GM12878 (cell line): Measurements from ENCODE around the gene SMKR1. TPM values are rescaled to one million over a fixed set of nuclear protein-coding genes. Genes with fewer than 3 reads are reported as not detected.

Experiments used
- ATF7 ChIP-seq: fragments of 450-650 bp; IDR thresholded peaks from 2 replicates; pipeline ENCODE4 v1.6.1; 2016; ENCODE audit warnings: low read depth, mild to moderate bottlenecking
- MEF2B ChIP-seq: fragments of 450-650 bp; IDR thresholded peaks from 2 replicates; pipeline ENCODE4 v1.6.1; 2018; ENCODE audit warnings: mild to moderate bottlenecking, moderate library complexity; ENCODE audit not compliant: partially characterized antibody, poor library complexity, severe bottlenecking
- MTA2 ChIP-seq: fragments of 450-650 bp; IDR thresholded peaks from 2 replicates; pipeline ENCODE4 v1.6.1; 2016; ENCODE audit warnings: low read depth, mild to moderate bottlenecking, moderate library complexity
- NR2C2 ChIP-seq: IDR thresholded peaks from 2 replicates; pipeline ENCODE4 v1.6.1; 2011; ENCODE audit warnings: borderline replicate concordance, low read depth; ENCODE audit not compliant: control insufficient read depth, insufficient read length
- RAD51 ChIP-seq: fragments of 450-650 bp; IDR thresholded peaks from 2 replicates; pipeline ENCODE4 v1.6.1; 2016; ENCODE audit warnings: moderate library complexity, mild to moderate bottlenecking, inconsistent platforms
- SPI1 ChIP-seq: IDR thresholded peaks from 2 replicates; pipeline ENCODE4 v1.6.1; 2011; ENCODE audit warnings: low read depth, mild to moderate bottlenecking, low read length, moderate library complexity, borderline replicate concordance; ENCODE audit not compliant: insufficient read depth
- SREBF2 ChIP-seq: IDR thresholded peaks from 2 replicates; pipeline ENCODE4 v1.6.1; 2012; ENCODE audit warnings: mild to moderate bottlenecking, low read length
- polyA plus RNA-seq, 11 experiments: library from polyadenylated mRNA; depleted of rRNA in 4 of 11; unstranded in 6 of 11; stranded (reverse) in 5 of 11; fragments of >200 nt; fragmentation: Nextera tagmentation in 4 of 11; fragmentation: Illumina TruSeq in 1 of 11; extraction: Ambion mirVana in 4 of 11; extraction: Trizol in 1 of 11; gene quantifications; 1 replicate in 1 of 11; 2 replicates in 10 of 11; pipeline versions ENCODE4 v1.2.1 to v1.2.3, GENCODE V29; 2011 to 2016; ENCODE audit warnings: inconsistent platforms in 2 of 11, missing spikeins in 2 of 11, low read depth in 1 of 11
- total RNA-seq, 4 experiments: library from RNA; depleted of rRNA in 3 of 4; stranded (reverse); fragments of >200 nt in 3 of 4; fragmentation: Illumina TruSeq in 1 of 4; extraction: Trizol in 1 of 4; gene quantifications; 2 replicates each; pipeline versions ENCODE4 v1.2.1 to v1.2.3, GENCODE V29; 2013 to 2021
- TF ChIP-seq, protein P1 (sequence below): fragments of 450-650 bp; IDR thresholded peaks from 2 replicates; pipeline ENCODE4 v1.6.1; 2017; ENCODE audit warnings: antibody characterized with exemption, mild to moderate bottlenecking, moderate library complexity
- TF ChIP-seq, protein P2 (sequence below): IDR thresholded peaks from 2 replicates; pipeline ENCODE4 v1.6.1; 2011; ENCODE audit warnings: mild to moderate bottlenecking, low read depth, low read length, moderate library complexity; ENCODE audit not compliant: insufficient replicate concordance
- TF ChIP-seq, protein P3 (sequence below): IDR thresholded peaks from 2 replicates; pipeline ENCODE4 v1.6.1; 2012; ENCODE audit warnings: low read depth, low read length, improper control_type of control experiment

SMKR1 gene
- total and polyA plus RNA-seq, 10 of the 15 experiments (the other 5 are each of a cell fraction or from before 2014, with no cell fraction given) = 0.37 to 2.6 (median 0.83) TPM

DNA sequence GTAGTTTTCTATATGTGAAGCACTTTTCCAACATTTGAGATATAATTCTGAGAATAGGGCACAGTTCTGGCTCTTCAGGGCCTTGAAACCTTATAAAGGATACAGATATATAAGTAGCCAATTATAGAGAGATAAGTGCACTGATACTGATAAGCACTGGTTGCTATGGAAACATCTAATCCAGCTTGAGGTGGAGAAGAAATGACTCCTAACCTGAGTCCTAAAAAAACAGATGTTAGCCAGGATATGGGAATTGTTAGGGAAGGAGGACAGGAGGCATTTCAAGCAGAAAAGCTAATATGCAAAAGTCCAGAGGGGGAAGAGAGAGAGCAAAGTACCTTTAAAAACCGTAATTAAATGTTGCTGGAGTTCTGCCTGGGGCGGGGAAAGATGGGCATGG, 37.3 kb upstream of the SMKR1 start (continued):
- TF ChIP-seq, protein P1, sequence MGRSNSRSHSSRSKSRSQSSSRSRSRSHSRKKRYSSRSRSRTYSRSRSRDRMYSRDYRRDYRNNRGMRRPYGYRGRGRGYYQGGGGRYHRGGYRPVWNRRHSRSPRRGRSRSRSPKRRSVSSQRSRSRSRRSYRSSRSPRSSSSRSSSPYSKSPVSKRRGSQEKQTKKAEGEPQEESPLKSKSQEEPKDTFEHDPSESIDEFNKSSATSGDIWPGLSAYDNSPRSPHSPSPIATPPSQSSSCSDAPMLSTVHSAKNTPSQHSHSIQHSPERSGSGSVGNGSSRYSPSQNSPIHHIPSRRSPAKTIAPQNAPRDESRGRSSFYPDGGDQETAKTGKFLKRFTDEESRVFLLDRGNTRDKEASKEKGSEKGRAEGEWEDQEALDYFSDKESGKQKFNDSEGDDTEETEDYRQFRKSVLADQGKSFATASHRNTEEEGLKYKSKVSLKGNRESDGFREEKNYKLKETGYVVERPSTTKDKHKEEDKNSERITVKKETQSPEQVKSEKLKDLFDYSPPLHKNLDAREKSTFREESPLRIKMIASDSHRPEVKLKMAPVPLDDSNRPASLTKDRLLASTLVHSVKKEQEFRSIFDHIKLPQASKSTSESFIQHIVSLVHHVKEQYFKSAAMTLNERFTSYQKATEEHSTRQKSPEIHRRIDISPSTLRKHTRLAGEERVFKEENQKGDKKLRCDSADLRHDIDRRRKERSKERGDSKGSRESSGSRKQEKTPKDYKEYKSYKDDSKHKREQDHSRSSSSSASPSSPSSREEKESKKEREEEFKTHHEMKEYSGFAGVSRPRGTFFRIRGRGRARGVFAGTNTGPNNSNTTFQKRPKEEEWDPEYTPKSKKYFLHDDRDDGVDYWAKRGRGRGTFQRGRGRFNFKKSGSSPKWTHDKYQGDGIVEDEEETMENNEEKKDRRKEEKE = no peak
- TF ChIP-seq SPI1 = no peak
- no peak for TF ChIP-seq NR2C2
- no peak for TF ChIP-seq ATF7
- TF ChIP-seq SREBF2 = no peak
- TF ChIP-seq, protein P2, sequence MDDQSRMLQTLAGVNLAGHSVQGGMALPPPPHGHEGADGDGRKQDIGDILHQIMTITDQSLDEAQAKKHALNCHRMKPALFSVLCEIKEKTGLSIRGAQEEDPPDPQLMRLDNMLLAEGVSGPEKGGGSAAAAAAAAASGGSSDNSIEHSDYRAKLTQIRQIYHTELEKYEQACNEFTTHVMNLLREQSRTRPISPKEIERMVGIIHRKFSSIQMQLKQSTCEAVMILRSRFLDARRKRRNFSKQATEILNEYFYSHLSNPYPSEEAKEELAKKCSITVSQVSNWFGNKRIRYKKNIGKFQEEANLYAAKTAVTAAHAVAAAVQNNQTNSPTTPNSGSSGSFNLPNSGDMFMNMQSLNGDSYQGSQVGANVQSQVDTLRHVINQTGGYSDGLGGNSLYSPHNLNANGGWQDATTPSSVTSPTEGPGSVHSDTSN = no peak
- no peak for TF ChIP-seq RAD51
- TF ChIP-seq MEF2B = no peak
- TF ChIP-seq, protein P3, sequence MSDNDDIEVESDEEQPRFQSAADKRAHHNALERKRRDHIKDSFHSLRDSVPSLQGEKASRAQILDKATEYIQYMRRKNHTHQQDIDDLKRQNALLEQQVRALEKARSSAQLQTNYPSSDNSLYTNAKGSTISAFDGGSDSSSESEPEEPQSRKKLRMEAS = no peak
- no peak for TF ChIP-seq MTA2
